K562 (cell line): ENCODE results near the gene ELF5. TPM values are rescaled to one million over a fixed set of nuclear protein-coding genes. Genes with fewer than 3 reads are reported as not detected.

Source experiments
- ATAC-seq: fragments of 200-7000 bp; cut with Tn5 transposase; 3 replicates; pipeline ENCODE4 v1.9.1; 2020; ENCODE audit warnings: moderate library complexity
- BruUV-seq: library from RNA; stranded (reverse); fragments of 400-500 nt; replicated peaks from 2 replicates; lab custom pipeline; 2021; lab: Mats Ljungman, UMichigan
- CTCF ChIA-PET: fragments of 300-600 bp; formaldehyde crosslinking; extraction: SDS; loops from one replicate; lab custom pipeline; 2021; ENCODE audit warnings: low intra/inter-chr PET ratio; lab: Yijun Ruan, JAX
- POLR2A ChIA-PET: fragments of 300-600, 350-650 bp; sonication (Branson Sonifier 250); formaldehyde crosslinking; extraction: SDS; loops from one replicate; lab custom pipeline; 2021; ENCODE audit warnings: antibody characterized with exemption, inconsistent platforms; lab: Yijun Ruan, JAX
- DNase-seq, 4 experiments: peaks; one replicate each; pipeline versions ENCODE4 v3.0.0 to v3.0.0-alpha.2; 2011 to 2018; ENCODE audit warnings: low spot score in 3 of 4, mixed read lengths in 3 of 4; ENCODE audit errors: extremely low read depth in 1 of 4
- FAIRE-seq: peaks from 2 replicates; lab custom pipeline; 2011; peaks lifted over from hg19 to GRCh38; lab: Jason Lieb, UNC
- H2AFZ ChIP-seq: 2 replicates; pipeline ENCODE4 v1.6.0; 2011; ENCODE audit warnings: low read depth, low read length, control low read depth, inconsistent platforms
- H3K27ac ChIP-seq: fragments of 200-600 bp; 3 replicates; pipeline ENCODE4 v1.8.0; 2011; ENCODE audit warnings: low read depth, mild to moderate bottlenecking, control low read depth, inconsistent platforms, low read length, moderate library complexity, mixed read lengths; ENCODE audit errors: extremely low read depth
- H3K27me3 ChIP-seq, 2 experiments: fragments of 300-600 bp in 1 of 2; 2 replicates in 1 of 2; 3 replicates in 1 of 2; pipeline versions ENCODE4 v1.6.0 to v1.8.0; 2011; ENCODE audit warnings: inconsistent platforms in 2 of 2, low read length in 2 of 2, mild to moderate bottlenecking in 1 of 2, mixed read lengths in 1 of 2, moderate library complexity in 1 of 2; ENCODE audit not compliant: control insufficient read depth in 2 of 2, insufficient read depth in 2 of 2
- H3K36me3 ChIP-seq: fragments of 300-600 bp; 3 replicates; pipeline ENCODE4 v1.8.0; 2011; ENCODE audit warnings: mild to moderate bottlenecking, low read length, inconsistent platforms; ENCODE audit not compliant: control insufficient read depth, insufficient read depth
- H3K4me1 ChIP-seq, 2 experiments: fragments of 200-600 bp in 1 of 2; replicated peaks in 1 of 2; 2 replicates in 1 of 2; 3 replicates in 1 of 2; pipeline versions ENCODE4 v1.5.1 to v1.8.0; 2011; ENCODE audit warnings: inconsistent platforms in 2 of 2, low read length in 2 of 2, mild to moderate bottlenecking in 1 of 2, mixed read lengths in 1 of 2, moderate library complexity in 1 of 2; ENCODE audit not compliant: control insufficient read depth in 2 of 2, insufficient read depth in 2 of 2
- H3K4me2 ChIP-seq: 2 replicates; pipeline ENCODE4 v1.6.1; 2011; ENCODE audit warnings: low read length, control low read depth, inconsistent platforms, mixed read lengths; ENCODE audit not compliant: insufficient read depth
- H3K4me3 ChIP-seq: fragments of 200-600 bp; sonication (generic), shearing (Covaris generic); 2 replicates; pipeline ENCODE4 v1.5.1; 2016; ENCODE audit warnings: control low read depth, inconsistent platforms
- H3K79me2 ChIP-seq: fragments of 200-600 bp; 3 replicates; pipeline ENCODE4 v1.8.0; 2011; ENCODE audit warnings: low read length, inconsistent platforms; ENCODE audit not compliant: control insufficient read depth, insufficient read depth
- H3K9ac ChIP-seq, 2 experiments: 2 replicates each; pipeline versions ENCODE4 v1.6.0 to v1.6.1; 2011; ENCODE audit warnings: low read depth in 2 of 2, low read length in 2 of 2, control low read depth in 1 of 2, inconsistent platforms in 1 of 2, mild to moderate bottlenecking in 1 of 2, mixed read lengths in 1 of 2; ENCODE audit not compliant: insufficient read depth in 1 of 2
- H3K9me1 ChIP-seq: one replicate; pipeline ENCODE4 v1.6.0; 2011; ENCODE audit warnings: inconsistent platforms, mild to moderate bottlenecking, low read length, moderate library complexity; ENCODE audit not compliant: control insufficient read depth, insufficient read depth
- H3K9me3 ChIP-seq: replicated peaks from 2 replicates; pipeline ENCODE4 v1.5.1; 2011; ENCODE audit warnings: low read depth, low read length, inconsistent platforms; ENCODE audit not compliant: control insufficient read depth, insufficient read depth
- H4K20me1 ChIP-seq: replicated peaks from 2 replicates; pipeline ENCODE4 v1.6.1; 2011; ENCODE audit warnings: low read length, inconsistent platforms, mixed read lengths; ENCODE audit not compliant: control insufficient read depth, insufficient read depth
- DMBX1 ChIP-seq: fragments of 250-450 bp; sonication (Bioruptor Pico); IDR thresholded peaks from 2 replicates; pipeline ENCODE4 v1.8.0; 2022; ENCODE audit warnings: inconsistent platforms, mild to moderate bottlenecking, moderate library complexity, borderline replicate concordance
- IRF2 ChIP-seq: sonication (generic); formaldehyde crosslinking; IDR thresholded peaks from 2 replicates; pipeline ENCODE4 v1.8.1; 2022; ENCODE audit warnings: mild to moderate bottlenecking, missing genetic modification reagents
- LARP7 ChIP-seq: fragments of 450-650 bp; IDR thresholded peaks from 2 replicates; pipeline ENCODE4 v1.6.1; 2016
- MECOM ChIP-seq: fragments of 250-450 bp; sonication (Bioruptor Pico); IDR thresholded peaks from 2 replicates; pipeline ENCODE4 v1.8.0; 2022; ENCODE audit warnings: inconsistent platforms
- NR2C2 ChIP-seq, 2 experiments: fragments of 200-800 bp in 1 of 2; sonication (Bioruptor generic) in 1 of 2; sonication (generic) in 1 of 2; formaldehyde crosslinking in 1 of 2; IDR thresholded peaks; 2 replicates each; pipeline versions ENCODE4 v1.6.1 to v1.8.0; 2016 to 2022; ENCODE audit warnings: mild to moderate bottlenecking in 1 of 2, missing compliant biosample characterization in 1 of 2, missing genetic modification characterization in 1 of 2, missing genetic modification reagents in 1 of 2
- RBBP5 ChIP-seq: fragments of 200-600 bp; sonication (generic); IDR thresholded peaks from 2 replicates; pipeline ENCODE4 v1.6.1; 2012; ENCODE audit warnings: borderline replicate concordance, mild to moderate bottlenecking, low read length, control low read depth, inconsistent platforms; ENCODE audit not compliant: insufficient read depth, poor library complexity, severe bottlenecking
- ZFX ChIP-seq: sonication (generic); formaldehyde crosslinking; IDR thresholded peaks from 2 replicates; pipeline ENCODE4 v1.8.0; 2022; ENCODE audit warnings: mild to moderate bottlenecking, missing genetic modification reagents, moderate library complexity
- ZNF785 ChIP-seq: fragments of 250-450 bp; sonication (Bioruptor Pico); IDR thresholded peaks from 2 replicates; pipeline ENCODE4 v1.4.0; 2020; ENCODE audit warnings: mild to moderate bottlenecking
- WGBS: fragments of 100-300 bp; shearing (Covaris generic); methylation state at CpG from one replicate; pipeline ENCODE4 v1.1.6; 2016; ENCODE audit warnings: low coverage, mixed read lengths; ENCODE audit not compliant: insufficient coverage; ENCODE audit errors: missing lambda C conversion rate; 5-methylcytosine and 5-hydroxymethylcytosine counted together
- in situ Hi-C: fragments of 300-500 bp; cut with MboI; formaldehyde crosslinking; loops from 4 replicates; pipeline ENCODE4 v1.15.0; 2018; ENCODE audit warnings: inconsistent platforms, mixed read lengths
- intact Hi-C: fragments of 100-400 bp; cut with micrococcal nuclease; formaldehyde crosslinking; loops from 2 replicates; pipeline ENCODE4 v1.14.2; 2022
- polyA plus RNA-seq, 8 experiments: library from polyadenylated mRNA; depleted of rRNA in 4 of 8; stranded (reverse) in 5 of 8; unstranded in 3 of 8; fragments of >200 nt; fragmentation: Nextera tagmentation in 2 of 8; fragmentation: Illumina TruSeq in 1 of 8; extraction: Ambion mirVana in 2 of 8; extraction: Trizol in 1 of 8; gene quantifications; 2 replicates each; pipeline versions ENCODE4 v1.2.1 to v1.2.3, GENCODE V29; 2011 to 2014; ENCODE audit warnings: inconsistent platforms in 1 of 8, missing spikeins in 1 of 8
- total RNA-seq, 7 experiments: library from RNA; depleted of rRNA in 6 of 7; stranded (reverse); fragments of >200 nt in 6 of 7; fragmentation: Illumina TruSeq in 2 of 7; extraction: Trizol in 2 of 7; gene quantifications; 2 replicates each; pipeline versions ENCODE4 v1.2.1 to v1.2.3, GENCODE V29; 2011 to 2021; ENCODE audit warnings: low replicate concordance in 1 of 7
- TF ChIP-seq, protein P1 (sequence below): fragments of 450-650 bp; IDR thresholded peaks from 2 replicates; pipeline ENCODE4 v1.6.1; 2016; ENCODE audit warnings: low read depth
- TF ChIP-seq, protein P2 (sequence below): fragments of 250-450 bp; sonication (Bioruptor Pico); IDR thresholded peaks from 2 replicates; pipeline ENCODE4 v1.5.0; 2021; ENCODE audit warnings: mild to moderate bottlenecking, borderline replicate concordance

Gene ELF5
- total and polyA plus RNA-seq, 9 of the 15 experiments (the other 6 are each of a cell fraction or from before 2014, with no cell fraction given) = not detected

DNA sequence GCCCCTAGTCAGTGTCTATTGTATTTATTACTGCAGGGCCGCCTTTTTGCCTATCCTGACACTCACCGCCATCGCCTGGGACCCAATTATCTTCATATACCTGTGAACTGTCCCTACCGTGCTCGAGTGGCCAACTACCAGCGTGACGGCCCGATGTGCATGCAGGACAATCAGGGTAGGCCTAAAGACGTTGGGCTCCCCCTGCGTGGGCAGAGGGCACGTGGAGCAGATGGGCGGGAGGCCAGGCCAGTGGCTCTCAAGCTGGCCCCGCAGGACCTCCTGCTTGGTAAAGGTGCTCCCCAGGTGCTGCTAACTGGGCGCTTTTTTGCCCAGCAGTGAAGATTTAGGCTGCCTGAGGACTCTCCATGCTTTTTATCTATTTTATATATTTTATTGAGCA is 52.4 kb downstream of the ELF5 start (continued):
- TF ChIP-seq, protein P1, sequence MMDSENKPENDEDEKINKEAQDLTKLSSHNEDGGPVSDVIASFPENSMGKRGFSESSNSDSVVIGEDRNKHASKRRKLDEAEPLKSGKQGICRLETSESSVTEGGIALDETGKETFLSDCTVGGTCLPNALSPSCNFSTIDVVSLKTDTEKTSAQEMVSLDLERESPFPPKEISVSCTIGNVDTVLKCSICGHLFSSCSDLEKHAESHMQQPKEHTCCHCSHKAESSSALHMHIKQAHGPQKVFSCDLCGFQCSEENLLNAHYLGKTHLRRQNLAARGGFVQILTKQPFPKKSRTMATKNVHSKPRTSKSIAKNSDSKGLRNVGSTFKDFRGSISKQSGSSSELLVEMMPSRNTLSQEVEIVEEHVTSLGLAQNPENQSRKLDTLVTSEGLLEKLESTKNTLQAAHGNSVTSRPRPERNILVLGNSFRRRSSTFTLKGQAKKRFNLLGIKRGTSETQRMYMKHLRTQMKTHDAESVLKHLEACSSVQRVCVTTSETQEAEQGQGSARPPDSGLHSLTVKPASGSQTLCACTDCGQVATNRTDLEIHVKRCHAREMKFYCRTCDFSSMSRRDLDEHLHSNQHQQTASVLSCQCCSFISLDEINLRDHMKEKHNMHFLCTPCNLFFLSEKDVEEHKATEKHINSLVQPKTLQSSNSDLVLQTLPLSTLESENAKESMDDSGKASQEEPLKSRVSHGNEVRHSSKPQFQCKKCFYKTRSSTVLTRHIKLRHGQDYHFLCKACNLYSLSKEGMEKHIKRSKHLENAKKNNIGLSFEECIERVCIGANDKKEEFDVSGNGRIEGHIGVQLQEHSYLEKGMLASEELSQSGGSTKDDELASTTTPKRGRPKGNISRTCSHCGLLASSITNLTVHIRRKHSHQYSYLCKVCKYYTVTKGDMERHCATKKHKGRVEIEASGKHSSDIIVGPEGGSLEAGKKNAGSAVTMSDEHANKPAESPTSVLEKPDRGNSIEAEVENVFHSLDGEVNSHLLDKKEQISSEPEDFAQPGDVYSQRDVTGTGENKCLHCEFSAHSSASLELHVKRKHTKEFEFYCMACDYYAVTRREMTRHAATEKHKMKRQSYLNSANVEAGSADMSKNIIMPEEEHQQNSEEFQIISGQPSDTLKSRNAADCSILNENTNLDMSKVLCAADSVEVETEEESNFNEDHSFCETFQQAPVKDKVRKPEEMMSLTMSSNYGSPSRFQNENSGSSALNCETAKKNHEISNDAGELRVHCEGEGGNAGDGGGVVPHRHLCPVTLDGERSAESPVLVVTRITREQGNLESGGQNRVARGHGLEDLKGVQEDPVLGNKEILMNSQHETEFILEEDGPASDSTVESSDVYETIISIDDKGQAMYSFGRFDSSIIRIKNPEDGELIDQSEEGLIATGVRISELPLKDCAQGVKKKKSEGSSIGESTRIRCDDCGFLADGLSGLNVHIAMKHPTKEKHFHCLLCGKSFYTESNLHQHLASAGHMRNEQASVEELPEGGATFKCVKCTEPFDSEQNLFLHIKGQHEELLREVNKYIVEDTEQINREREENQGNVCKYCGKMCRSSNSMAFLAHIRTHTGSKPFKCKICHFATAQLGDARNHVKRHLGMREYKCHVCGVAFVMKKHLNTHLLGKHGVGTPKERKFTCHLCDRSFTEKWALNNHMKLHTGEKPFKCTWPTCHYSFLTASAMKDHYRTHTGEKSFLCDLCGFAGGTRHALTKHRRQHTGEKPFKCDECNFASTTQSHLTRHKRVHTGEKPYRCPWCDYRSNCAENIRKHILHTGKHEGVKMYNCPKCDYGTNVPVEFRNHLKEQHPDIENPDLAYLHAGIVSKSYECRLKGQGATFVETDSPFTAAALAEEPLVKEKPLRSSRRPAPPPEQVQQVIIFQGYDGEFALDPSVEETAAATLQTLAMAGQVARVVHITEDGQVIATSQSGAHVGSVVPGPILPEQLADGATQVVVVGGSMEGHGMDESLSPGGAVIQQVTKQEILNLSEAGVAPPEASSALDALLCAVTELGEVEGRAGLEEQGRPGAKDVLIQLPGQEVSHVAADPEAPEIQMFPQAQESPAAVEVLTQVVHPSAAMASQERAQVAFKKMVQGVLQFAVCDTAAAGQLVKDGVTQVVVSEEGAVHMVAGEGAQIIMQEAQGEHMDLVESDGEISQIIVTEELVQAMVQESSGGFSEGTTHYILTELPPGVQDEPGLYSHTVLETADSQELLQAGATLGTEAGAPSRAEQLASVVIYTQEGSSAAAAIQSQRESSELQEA = no peak
- TF ChIP-seq ZNF785 (CRISPR knock-in tag) = no peak

DNA sequence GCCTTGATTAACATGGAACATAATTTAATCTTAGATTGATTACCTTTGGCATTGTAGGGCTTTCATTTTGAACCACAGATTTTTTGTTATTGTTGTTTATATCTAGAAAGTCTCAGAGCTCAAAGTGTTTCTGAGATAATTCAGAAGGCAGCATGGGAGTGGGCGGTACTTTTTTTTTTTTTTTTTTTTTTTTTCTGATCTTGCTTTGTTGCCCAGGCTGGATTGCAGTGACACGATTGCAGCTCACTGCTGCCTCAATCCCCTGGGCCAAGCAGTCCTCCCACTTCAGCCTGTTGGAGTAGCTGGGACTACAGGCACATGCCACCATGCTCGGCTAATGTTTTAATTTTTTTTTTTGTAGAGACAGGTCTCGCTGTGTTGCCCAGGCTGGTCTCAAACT is 53.3 kb downstream of the ELF5 start:
- H2AFZ ChIP-seq = no peak overlapping the region
- no peak overlapping the region for H3K4me3 ChIP-seq
- ChIA-PET POLR2A (interaction anchor here (0.6 to 1.6 kb wide), 4 partner anchors 8 to 326 kb away, joined by 3 to 5 read pairs (median 3); no protein-coding TSS in a partner anchor), CTCF (no interaction called here)
- no peak overlapping the region for H3K27ac ChIP-seq
- H3K9me3 ChIP-seq = no peaks in the 10 kb centered on the region
- intact Hi-C loops = no loop called here
- H3K79me2 ChIP-seq = no peaks in the 10 kb centered on the region
- no peak for FAIRE-seq
- no peaks in the 10 kb centered on the region for H3K9me1 ChIP-seq
- H3K9ac ChIP-seq = no peak overlapping the region
- BruUV-seq = no TSS peak
- in situ Hi-C loops = no loop called here
- no peak overlapping the region for H3K4me2 ChIP-seq
- peaks cover 2 to 5% of the 10 kb centered on the region in 2 experiments; a peak in 4 of 5 replicates for H3K4me1 ChIP-seq
- no peak for DNase-seq
- H3K36me3 ChIP-seq = peaks cover 93% of the 10 kb centered on the region
- no peaks in the 10 kb centered on the region for H4K20me1 ChIP-seq
- no peaks in the 10 kb centered on the region for H3K27me3 ChIP-seq
- ATAC-seq = no peak
- 81% methylated on average over 3 of the region's 4 CpGs for WGBS
- TF ChIP-seq LARP7 (no peak), DMBX1 (CRISPR knock-in tag) (no peak), NR2C2 (CRISPR knock-in tag; IDR thresholded peaks at IDR 0.05) (no peak), NR2C2 (tag; IDR thresholded peaks at IDR 0.05) (no peak), RBBP5 (no peak), ZFX (CRISPR knock-in tag) (no peak), MECOM (CRISPR knock-in tag) (no peak), IRF2 (no peak)
- TF ChIP-seq, protein P2, sequence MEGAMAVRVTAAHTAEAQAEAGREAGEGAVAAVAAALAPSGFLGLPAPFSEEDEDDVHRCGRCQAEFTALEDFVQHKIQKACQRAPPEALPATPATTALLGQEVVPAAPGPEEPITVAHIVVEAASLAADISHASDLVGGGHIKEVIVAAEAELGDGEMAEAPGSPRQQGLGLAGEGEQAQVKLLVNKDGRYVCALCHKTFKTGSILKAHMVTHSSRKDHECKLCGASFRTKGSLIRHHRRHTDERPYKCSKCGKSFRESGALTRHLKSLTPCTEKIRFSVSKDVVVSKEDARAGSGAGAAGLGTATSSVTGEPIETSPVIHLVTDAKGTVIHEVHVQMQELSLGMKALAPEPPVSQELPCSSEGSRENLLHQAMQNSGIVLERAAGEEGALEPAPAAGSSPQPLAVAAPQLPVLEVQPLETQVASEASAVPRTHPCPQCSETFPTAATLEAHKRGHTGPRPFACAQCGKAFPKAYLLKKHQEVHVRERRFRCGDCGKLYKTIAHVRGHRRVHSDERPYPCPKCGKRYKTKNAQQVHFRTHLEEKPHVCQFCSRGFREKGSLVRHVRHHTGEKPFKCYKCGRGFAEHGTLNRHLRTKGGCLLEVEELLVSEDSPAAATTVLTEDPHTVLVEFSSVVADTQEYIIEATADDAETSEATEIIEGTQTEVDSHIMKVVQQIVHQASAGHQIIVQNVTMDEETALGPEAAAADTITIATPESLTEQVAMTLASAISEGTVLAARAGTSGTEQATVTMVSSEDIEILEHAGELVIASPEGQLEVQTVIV (CRISPR knock-in tag) = no peak
